HG03196 (cell line): ENCODE results near the gene LCTL.
"Not testable (repeated sequence)": the region's sequence is repeated elsewhere in the genome, so short reads cannot be mapped to it uniquely, and the experiment has no call there.

ENCODE experiments used
- ATAC-seq: cut with Tn5 transposase; IDR thresholded peaks from one replicate; pipeline ENCODE4 v1.9.1; 2021; ENCODE audit not compliant: unreplicated experiment

The LCTL gene

GRCh38 chr15:66591322-66591862, 25.6 kb upstream of the LCTL start:
- ATAC-seq: no peak

DNA sequence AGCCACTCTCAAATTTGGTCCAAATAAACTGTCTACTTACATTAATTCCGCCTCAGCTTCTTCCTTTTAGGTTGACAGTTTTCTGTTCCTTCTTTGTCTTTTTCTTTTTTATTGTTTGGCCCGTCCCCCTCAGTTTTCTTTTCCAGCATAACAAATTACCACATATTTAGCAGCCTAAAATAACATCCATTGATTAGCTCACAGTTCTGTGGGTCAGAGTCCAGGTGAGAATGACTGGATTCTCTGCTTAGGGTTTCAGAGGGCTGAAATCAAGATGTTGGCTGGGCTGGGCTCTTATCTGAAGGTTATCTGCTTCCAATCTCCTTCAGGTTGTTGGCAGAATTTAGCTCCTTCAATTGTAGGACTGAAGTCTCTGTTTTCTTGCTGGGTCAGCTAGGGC, 24.6 kb upstream of the LCTL start:
- no peak for ATAC-seq

DNA sequence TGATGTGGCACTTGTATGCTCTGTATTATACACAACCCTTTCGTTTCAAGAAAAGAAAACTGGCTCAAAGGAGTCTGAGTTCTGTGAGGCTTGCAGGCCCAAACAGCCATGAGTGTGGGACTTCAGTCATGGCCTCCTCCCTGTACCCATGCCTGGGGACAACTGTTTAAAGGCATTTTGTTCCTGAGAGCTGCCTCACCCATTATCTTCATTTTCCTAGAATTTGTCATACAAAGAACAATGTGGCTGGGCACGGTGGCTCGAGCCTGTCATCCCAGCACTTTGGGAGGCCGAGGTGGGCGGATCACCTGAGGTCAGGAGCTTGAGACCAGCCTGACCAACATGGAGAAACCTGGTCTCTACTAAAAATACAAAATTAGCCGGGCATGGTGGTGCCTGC, 23.6 kb upstream of the LCTL start:
- not testable (repeated sequence) for ATAC-seq

GRCh38 chr15:66588971-66589370, 23.2 kb upstream of the LCTL start:
- ATAC-seq: no peak

DNA sequence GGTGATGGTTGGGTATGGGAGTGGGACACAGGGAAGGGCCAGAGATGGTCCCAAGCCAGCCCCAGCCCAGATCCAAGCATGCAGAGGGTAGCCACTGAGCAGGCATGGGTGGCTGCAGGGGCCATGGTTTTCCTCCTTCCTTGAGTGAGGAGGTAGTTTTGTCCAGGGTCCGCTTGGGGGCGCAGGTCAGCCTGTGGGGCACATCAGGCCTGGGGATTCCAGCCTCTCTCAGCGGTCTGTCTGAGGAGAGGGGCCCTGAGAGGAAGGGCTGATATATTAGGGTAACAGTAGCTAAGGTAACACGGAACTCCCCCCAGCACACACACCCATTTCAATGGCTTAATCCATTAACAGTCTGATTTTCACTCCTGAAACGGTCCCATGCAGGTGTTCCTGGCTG, 22.7 kb upstream of the LCTL start:
- no peak for ATAC-seq

- ATAC-seq: no peak
Observed at GRCh38 chr15:66587749-66588148, 22.0 kb upstream of the LCTL start.

- no peak for ATAC-seq
Observed at GRCh38 chr15:66587020-66587419, 21.2 kb upstream of the LCTL start.

DNA sequence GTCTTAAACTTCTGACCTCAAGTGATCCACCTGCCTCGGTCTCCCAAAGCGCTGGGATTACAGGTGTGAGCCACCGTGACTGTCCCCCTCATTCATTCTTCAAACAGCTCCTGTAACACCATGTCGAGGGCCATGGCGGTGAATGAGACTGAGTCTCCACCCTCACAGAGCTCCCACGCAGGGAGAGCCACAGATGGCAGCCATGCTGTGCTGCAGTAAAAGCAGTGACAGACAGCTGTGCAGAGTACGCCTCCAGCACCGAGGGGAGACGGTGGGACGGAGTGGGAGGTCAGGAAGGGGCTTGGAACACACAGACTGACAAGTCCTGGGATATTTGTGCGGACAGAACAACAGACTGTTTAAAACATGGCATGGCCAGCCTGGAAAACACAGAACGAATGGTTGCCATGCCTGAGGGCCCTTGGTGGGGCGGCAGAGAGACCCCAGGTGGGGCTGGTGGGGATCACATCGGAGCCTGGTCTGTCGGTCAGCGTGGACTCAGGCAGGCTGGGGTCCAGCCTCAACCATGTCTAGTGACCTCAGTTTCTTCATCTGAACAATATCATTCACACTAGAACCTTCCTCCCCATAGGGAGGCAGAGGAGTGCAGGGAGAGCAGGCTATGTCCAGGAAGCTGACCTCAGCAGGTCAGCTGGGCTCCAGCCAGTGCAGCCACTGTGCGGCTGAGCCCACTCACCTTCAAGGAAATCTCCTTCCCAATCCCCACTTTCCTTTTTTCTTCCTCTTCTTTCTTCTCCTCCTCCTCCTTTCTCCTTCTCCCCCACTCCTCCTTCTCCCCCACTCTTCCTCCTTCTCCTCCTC, 20.6 kb upstream of the LCTL start:
- no peak for ATAC-seq

GRCh38 chr15:66581972-66582537, 16.3 kb upstream of the LCTL start:
- no peak for ATAC-seq

- no peak for ATAC-seq
Observed at GRCh38 chr15:66580643-66581042, 14.8 kb upstream of the LCTL start.

DNA sequence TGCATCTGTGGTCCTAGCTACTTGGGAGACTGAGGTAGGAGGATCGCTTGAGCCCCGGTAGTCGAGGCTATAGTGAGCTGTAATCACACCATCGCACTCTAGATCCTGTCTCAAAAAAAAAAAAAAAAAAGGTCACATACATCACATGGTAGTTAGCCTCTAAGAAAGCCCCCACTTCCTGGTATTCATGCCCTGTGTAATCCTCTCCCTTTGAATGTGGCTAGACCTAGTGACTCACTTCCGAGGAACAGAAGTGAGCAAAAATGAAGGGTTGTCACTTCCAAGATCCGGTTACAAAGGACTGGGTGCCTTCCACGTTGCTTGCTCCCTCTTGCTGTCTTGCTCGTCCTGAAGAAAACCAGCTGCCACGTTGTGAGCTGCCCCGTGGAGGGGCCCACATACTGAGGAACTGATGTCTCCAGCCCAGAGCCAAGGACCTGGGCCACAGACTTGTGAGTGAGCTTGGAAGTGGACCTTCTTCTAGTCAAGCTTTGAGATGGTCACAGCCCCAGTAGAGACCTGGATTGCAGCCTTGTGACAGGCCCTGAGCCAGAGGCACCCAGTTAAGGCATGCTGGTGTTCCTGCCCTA, 12.6 kb upstream of the LCTL start:
- ATAC-seq: no peak

DNA sequence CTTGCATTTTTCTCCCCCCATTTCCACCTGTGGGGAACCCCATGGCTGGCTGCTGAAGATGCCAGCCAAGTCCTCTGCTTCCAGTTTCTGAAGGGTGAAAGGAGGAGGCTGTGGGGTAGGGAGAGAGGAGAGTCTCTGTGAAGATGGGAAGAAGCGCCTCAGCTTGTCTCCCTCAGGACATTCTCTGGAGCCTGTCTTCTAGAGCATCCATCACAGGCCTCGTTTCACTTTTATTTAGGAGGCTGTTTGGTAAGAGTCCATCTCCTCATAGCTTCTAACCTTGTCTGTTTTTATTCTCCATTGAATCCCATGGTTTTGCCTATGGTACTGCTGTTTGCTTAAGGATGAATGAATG, 8.8 kb upstream of the LCTL start:
- ATAC-seq: no peak

DNA sequence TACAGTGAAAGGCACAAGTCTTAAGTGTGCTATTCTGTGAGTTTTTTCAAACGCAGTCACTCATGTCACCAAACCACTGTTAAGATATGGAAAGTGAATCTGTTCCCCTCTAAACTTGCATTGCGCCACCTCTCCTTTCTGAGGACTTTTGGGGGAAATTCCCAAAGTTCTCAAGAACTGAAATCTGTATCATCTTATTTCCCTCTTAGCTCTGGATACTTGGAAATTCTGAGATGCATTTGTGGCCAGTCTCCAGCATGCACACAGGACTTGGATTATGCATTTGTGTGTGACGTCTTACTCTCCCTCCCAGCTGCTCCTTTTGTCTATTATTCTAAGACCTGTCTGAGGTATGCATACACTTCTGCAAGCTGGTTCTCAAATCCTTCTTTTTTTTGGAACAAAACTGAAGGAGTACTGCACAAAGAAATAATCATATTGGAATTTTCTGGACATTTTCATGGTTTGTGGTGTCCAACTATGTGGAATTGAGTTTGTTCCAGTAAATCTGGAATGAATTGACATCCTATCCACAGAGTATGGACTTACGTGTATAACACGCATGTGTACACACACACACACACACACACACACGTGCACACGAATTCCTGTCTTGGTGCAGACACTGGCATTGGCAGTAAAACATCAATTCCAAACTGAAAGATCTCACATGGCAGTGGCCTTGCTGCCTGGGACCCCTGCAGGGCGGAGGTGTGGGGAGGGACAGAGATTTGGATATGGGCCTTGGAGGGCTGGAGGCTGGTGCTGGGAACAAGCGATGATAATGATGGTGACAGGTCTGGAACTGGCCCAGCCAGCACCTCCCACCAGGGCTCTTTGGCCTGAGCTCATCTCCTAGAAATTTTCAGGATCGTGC, 8.2 kb upstream of the LCTL start:
- no peak for ATAC-seq

- ATAC-seq: no peak
Observed at GRCh38 chr15:66573348-66573718, 7.5 kb upstream of the LCTL start.

DNA sequence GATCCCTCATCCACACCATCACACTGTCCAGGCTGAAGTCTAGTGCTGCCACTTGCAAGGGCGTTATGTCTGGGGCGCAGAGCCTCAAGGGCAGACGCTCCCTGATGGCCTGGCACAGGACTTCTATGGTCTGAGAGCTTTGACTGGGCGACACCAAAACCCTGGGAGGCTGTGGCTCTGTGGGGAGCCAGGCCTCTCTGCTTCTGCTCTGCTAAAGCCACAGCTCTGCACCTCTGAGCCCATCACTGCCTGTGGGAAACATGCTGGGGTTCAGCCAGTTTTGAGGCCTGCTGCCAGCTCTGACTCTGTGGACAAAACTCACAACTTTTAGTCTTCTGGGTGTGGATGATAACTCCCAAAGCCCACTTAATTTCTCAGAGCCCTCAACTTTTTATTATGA, 6.3 kb upstream of the LCTL start:
- no peak for ATAC-seq

DNA sequence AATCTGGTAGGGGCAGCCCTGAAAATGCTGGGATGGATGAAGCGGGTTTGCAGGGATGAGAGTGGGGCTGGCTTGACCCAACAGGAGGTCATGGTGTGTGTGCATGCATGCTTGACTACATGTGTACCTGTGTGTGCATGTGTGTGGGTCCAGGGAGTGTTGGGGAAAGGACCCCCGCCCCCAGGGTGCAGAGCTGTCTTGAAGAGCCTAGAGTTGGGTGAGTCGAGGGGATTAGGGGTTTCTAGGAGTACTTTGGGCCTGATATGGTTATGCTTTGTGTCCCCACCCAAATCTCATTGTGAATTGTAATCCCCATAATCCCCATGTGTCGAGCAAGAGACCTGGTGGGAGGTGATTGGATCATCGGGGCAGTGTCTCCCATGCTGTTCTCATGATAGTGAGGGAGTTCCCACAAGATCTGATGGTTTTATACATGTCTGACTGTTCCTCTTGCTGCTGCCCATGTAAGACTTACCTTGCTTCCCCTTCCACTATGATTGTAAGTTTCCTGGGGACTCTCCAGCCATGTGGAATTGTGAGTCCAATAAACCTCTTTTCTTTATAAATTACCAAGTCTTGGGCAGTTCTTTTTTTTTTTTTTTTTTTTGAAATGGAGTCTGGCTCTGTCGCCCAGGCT, 5.2 kb upstream of the LCTL start:
- ATAC-seq: no peak

DNA sequence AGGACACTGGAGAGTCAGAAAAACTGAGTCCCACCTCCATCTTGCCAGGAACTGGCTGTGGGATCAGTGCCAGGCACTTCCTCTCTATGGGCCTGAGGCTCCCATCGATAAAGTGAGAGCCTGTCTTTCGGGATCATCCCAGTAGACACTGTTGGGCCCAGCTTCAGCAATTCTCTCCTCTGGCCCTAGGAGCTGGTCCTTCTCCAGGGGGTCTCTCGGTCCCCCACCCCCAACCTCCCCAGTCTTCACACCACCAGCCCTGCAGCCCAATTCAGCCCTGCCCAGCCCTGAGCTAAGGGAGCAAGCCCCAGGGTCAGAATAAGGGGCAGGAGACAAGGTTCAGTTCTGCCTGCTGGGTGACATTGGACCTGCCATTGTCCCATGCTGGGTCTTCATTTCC, 4.5 kb upstream of the LCTL start:
- ATAC-seq: no peak

DNA sequence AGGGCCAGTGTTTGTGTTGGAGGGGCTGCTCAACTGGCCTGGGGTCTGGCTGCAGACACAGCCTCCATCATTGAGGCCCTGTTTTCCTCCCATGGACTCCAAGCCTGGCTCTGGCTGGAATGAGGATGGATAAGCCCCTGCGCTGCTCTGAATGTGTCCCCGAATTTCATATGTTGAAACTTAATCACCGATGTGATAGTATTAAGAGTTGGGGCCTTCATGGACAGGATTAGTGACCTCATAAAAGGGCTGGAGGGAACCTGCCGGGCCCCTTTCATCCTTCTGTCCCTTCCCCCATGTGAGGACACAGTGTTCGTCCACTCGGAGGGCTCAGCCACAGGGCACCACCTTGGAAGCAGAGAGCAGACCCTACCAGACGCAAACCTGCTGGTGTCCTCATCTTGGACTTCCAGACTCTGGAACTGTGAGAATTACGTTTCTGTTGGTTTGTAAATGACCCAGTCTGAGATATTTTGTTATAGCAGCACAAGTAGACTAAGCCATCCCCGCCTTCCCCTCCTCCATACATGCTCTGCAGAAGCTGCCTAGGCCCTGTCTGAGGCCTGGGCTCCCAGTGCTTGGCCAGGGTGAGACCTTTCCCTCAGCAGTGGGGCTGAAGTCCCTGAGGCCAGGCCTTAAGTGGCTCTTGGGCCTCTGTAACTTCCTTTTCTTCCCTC, 3.8 kb upstream of the LCTL start:
- no peak for ATAC-seq

- no peak for ATAC-seq
Observed at GRCh38 chr15:66567897-66568296, 2.1 kb upstream of the LCTL start.

- no peak for ATAC-seq
Observed at GRCh38 chr15:66566963-66567531, 1.2 kb upstream of the LCTL start.
